GM12864 (cell line): ENCODE measurements around the gene IMMP2L.

ENCODE experiments used
- DNase-seq: peaks from one replicate; pipeline ENCODE4 v3.0.0-alpha.2; 2011; ENCODE audit warnings: low read depth
- H3K4me3 ChIP-seq: 2 replicates; pipeline ENCODE4 v1.5.1; 2011; ENCODE audit warnings: mild to moderate bottlenecking, low read depth, low read length, control low read depth
- TF ChIP-seq, protein P1 (sequence below): IDR thresholded peaks from 2 replicates; pipeline ENCODE4 v1.5.1; 2011; ENCODE audit warnings: low read depth, mild to moderate bottlenecking, moderate library complexity, low read length, control low read depth, inconsistent platforms; ENCODE audit errors: missing control alignments

Gene IMMP2L

DNA sequence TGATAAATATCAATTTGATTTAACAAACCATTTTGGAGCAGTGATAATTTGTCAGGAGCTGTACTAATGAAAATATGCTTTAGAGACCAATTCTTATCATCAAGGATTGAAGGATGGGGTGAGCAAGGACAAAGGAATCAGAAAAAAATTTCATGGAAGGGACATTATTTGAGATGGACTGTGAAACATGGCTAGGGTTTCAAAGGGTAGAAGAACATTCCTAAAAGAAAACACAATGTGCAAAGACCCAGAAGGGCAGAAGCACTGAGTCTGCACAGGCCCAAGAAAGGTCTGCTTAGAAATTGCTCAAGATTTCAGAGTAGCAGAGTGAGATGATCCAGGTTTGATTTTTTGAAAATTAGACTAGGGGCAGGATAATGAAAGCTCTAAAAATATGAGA lies 296.9 kb downstream of the IMMP2L start:
- no peak overlapping the region for H3K4me3 ChIP-seq
- DNase-seq, result no peak
- TF ChIP-seq, protein P1, sequence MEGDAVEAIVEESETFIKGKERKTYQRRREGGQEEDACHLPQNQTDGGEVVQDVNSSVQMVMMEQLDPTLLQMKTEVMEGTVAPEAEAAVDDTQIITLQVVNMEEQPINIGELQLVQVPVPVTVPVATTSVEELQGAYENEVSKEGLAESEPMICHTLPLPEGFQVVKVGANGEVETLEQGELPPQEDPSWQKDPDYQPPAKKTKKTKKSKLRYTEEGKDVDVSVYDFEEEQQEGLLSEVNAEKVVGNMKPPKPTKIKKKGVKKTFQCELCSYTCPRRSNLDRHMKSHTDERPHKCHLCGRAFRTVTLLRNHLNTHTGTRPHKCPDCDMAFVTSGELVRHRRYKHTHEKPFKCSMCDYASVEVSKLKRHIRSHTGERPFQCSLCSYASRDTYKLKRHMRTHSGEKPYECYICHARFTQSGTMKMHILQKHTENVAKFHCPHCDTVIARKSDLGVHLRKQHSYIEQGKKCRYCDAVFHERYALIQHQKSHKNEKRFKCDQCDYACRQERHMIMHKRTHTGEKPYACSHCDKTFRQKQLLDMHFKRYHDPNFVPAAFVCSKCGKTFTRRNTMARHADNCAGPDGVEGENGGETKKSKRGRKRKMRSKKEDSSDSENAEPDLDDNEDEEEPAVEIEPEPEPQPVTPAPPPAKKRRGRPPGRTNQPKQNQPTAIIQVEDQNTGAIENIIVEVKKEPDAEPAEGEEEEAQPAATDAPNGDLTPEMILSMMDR, result no peak

DNA sequence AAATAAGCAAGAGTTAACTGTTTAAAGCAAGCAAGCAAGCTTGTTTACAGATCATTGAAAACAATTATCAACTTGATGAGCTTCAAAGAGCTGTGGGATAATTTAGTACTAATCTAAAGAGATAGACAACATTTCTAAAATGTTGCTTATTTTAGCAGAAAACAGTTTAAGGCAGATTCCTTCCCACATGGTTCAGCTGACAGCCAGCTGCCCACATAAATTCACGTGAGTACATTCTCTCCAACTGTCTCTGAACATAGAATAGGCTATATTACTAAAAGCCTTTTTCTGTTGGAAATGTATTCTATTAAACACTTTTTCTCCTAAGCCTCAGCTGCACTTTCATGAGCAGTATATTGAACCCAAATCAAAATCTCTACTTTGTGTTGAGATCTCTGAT lies 297.3 kb downstream of the IMMP2L start:
- no peak for DNase-seq
- TF ChIP-seq, protein P1, result no peak

DNA sequence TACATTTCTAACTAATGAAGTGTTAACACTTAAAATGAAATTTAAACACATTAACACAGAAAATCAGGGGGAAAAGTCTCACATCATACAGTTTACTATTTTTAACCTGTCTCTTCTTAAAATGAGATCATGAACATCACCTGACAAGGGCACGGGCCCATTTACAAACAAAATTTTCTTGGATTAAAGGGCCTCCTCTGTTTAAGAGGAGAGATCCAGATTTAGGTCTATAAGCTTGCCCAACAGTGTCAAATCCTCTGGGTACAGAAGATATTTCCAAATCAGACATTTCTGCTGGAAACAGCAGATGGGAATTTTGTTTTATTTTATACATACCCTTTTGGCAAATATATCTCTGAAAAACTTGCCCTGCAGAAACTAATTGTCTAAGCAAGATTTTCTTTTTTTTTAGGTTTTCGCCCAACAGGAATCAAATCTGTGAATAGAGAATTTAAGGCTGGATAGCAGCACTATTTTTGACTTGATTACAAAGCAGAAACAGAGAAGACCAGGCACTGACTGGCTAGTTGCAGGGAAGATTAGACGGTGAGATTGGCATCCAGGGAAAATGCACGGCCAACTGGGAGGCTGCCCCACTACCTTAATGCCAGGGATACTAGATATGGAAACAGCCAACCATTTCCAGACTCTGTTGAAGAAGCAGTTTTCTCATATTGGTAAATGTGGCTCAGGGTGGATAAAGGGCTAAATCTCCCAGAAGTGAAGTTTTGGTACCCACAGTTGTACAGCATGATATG lies 298.0 kb downstream of the IMMP2L start:
- H3K4me3 ChIP-seq, result no peak overlapping the region
- no peak for DNase-seq
- TF ChIP-seq, protein P1, result no peak

More for the DNA sequence above, 297.3 kb downstream of the IMMP2L start:
- no peak overlapping the region for H3K4me3 ChIP-seq

DNA sequence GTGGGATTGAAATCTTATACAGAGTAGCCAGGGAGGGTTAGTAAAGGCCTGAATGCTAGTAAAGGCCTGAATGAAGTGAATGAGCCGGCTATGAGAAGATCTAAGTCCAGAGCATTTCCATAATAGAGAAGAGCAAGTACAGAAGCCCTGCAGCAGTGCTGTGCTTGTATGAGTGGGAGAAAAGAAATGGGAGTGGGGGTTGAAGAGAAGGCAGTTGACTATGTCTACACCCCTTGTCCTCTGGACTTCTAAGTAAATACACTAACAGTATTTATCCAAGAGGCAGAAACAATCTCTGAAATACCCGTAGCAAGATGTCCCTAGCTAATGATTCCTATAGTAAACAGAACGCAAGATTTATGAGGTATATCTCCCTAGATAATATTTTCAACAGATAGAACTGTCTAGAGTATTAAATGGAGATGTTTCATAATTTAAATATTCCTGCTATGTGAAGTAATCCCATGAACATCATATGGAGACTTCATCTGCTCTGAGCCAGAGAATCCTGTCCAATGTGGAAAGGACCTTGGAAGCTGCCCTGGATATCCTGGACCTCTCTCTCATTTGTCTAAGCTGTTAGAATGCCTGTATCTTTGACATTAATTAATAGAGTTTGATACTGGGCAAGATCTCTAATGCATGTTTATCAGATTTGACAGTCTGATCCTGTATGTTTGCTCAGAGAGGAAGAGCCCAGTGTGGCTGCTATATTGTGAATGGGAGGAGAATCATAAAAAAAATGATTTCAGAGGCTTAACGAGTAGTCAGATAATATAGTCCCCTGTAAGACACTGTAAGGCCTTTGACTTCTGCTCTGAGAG lies 299.8 kb downstream of the IMMP2L start:
- TF ChIP-seq, protein P1, result no peak
- no peak for DNase-seq
- H3K4me3 ChIP-seq, result no peak overlapping the region

DNA sequence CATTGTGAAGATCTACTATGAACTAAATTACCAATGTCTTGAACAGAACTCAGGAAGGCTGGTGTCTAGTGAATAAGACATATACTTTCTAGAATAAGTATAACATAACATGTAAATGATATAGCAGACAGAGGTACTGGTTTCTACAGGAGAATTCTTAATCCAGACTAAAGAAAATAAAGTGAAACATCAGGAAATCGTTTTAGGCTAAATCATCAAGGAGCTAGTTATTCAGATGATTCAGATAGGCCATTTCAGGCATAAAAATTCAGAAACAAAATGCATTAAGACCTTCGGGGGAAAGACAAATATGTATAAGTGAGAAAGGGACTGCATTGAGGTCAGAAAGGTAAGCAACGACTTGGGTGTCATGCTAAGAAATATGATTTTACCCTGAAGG lies 300.8 kb downstream of the IMMP2L start:
- H3K4me3 ChIP-seq, result no peak overlapping the region
- TF ChIP-seq, protein P1, result no peak
- no peak for DNase-seq

DNA sequence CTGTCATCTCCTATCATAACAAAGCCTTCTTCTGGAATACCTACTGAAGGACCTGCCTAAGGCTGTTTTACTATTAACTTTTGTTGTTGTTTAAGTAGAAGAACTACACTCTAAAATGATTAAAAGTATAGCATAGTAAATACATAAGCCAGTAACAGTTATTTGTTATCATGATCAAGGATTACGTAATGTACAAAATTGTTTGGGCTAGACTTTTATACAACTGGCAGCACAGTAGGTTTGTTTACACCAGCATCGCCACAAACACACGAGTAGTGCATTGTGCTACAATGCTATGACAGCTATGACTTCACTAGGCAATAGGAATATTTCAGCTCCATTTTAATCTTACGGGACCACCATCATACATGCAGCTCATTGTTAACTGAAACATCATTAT lies 302.3 kb downstream of the IMMP2L start:
- TF ChIP-seq, protein P1, result no peak
- no peak for DNase-seq
- H3K4me3 ChIP-seq, result no peak overlapping the region
